Measurements from ENCODE around the gene MUL1.
"Not testable (repeated sequence)": the region's sequence is repeated elsewhere in the genome, so short reads cannot be mapped to it uniquely, and the experiment has no call there.

The MUL1 gene

GRCh38 chr1:20511518-20512428 is 3.8 kb upstream of the MUL1 start:
- DNase-seq = no peak

DNA sequence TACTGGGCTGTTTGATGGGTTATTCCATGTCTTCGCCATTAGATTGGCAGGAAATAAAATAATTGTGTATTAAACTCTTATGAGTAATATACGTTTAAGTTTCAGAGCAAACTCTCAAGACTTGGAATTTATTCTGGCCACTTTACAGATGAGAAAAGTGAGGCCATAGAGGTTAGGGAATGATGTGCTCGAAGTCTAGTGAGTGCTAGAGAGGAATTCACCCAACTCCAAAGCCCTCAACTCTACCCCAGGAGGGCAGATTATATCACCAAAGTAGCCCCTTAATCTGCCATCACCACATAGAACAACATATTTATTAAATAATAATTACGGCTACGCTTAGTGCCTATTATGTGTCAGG is 440 bp upstream of the MUL1 start:
- DNase-seq = no peak

GRCh38 chr1:20507248-20507563 is 745 bp downstream of the MUL1 start:
- DNase-seq = no peak

GRCh38 chr1:20505488-20505887 is 2.5 kb downstream of the MUL1 start:
- no peak for DNase-seq

DNA sequence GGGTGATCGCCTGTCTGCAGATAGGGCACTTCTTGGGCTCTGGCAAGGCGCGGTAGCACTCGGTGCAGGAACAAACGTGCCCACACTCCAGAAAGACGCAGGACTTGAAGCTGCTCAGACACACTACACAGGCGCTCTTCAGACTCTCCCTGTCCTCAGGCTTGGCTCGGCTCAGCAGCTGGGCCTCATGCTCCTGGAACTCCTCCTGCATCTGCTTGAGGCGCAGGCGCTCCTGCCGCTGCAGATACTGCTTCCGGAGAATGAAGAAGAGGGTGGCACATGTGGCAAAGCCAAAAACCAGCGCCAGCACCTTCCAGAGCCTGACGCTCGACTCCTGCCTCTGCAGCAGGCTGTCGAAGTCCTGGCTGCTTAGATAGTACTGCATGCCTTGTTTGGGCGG is 7.2 kb downstream of the MUL1 start:
- DNase-seq = no peak

DNA sequence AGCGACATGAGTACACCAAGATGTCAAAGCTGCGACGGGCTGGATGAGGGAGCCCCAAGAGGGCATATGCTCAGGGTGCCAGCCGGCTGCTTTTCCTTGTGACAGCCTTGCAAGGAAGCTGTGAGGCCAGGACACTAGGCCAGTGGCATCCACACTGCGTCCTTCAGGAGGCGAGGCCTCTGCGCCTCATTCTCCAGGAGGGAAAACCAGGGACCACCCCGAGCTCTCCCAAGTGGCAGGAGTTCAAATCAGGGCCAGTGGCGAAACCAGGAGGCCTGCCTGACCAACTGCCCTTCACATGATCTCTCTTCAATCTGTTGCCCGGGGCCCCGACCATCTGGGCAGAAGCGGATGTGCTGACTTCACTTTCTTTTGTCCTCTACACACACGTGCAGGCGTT is 8.2 kb downstream of the MUL1 start:
- no peak for DNase-seq

GRCh38 chr1:20499105-20499504 is 8.8 kb downstream of the MUL1 start:
- no peak for DNase-seq

GRCh38 chr1:20498116-20498515 is 9.8 kb downstream of the MUL1 start:
- no peak for DNase-seq

DNA sequence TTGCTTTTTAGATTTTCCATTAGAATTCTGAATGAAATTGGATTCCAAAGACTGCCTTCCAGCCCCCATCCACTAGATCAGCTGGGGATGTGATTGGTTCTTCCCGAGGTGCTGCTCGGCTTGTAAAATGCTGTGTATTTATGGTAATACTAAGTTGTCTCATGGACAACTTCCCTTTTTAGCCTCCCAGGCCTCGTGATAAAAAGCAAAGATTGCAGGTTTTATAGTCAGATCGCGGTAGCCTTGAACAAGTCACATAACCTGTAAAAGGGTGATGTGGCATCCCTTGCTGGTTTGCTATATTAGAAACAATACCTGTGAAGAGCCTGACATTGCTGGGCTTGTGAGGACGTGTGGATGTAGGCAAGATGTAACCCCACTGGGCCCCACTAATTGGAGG is 10.4 kb downstream of the MUL1 start:
- DNase-seq = peak; percentile 38 to 66 (median 50)

GRCh38 chr1:20496725-20497383 is 11.1 kb downstream of the MUL1 start:
- DNase-seq = not testable (repeated sequence)

GRCh38 chr1:20496241-20496661 is 11.7 kb downstream of the MUL1 start:
- DNase-seq = no peak

- no peak for DNase-seq
These were observed 12.3 kb downstream of the MUL1 start for GRCh38 chr1:20495661-20496060.

DNA sequence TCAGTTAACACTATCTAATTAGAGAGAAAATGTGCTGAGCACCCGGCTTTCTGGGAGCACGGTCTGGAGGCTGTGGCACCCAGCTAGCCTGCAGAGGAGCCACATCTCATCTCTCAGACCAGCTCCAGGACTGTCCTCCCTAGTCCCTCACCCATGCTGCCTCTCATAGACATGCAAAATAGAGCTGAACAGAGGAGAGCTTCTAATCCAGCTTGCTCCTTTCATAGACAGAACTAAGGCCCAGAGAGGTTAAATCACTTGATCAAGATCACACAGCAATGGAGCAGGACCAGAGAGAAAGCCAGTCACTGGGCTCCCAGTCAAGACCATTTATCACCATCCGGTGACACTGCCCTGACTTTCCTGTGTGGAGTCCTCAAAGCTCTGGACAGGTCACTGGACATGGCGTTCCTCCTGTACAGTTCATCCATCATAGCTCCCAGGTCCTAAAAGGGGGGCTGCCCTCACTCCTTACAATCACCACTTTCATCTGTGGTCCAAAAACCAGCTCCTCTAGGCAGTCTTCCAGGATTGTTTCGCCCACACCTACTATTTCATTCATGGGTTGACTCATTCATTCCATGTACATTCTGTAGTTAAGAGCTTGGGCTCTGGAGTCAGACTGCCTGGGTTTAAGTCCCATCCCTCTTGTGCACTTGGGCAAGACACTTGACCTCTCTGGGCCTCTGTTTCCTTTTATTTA is 13.2 kb downstream of the MUL1 start:
- peak in 1 of 4 experiments; percentile 14 for DNase-seq

DNA sequence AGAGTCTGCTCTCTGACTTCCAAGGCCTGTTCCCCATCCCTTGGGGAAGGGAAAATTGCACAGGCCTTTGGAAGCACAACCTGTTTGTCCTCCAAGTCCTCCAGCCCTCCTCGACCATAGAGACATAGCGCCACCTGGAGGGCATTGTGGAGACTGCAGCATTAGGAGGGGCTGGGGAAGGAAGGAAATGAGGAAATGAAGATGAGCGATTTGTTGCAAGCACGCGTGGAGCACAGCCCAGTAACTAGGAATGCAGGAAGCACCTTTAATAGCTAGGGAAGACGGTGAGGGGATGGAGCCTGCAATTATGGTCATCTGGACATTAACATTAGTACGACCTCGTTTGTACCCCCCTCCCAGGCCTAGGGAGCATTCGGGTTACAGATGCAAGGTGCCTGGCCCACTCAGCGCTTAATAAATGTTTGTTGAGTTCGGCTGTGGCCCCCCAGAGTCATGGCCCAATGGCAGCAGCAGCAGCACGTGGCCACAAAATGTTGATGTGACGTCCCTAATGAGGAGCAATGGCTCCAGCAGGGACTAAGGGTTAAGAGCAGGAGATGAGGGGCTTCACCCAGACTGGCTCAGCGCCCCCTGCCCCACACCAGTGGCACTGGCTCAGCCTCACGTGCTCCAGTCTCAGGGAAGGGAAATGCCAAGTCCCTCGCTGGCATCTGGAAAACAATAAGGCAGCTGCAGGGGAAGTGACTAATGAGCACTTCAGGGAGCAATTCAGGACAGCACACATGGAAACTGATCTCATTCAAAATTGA is 13.9 kb downstream of the MUL1 start:
- peak; percentile 89 to 94 (median 91) for DNase-seq

DNA sequence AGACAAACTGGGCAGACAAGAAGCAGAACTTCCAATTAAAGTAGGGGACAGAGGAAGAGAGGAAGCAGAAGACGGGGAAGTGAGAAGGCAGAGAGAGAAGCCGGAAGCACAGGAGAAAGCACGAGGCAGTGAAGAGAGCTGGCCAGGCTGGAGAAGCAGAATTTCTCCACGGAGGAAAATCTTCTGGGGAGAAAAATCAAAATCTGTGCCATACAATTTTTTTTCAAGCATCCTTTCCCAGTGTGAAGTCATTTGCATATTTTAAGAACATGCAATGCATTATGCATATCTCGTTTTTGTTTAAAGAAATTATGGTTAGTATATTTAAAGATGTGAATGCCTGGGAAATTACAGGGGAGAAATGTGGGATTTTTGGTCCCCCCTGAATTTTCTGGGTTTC is 14.6 kb downstream of the MUL1 start:
- peak in 3 of 4 experiments; percentile 44 to 56 (median 47) for DNase-seq

- no peak for DNase-seq
These were observed 15.2 kb downstream of the MUL1 start for GRCh38 chr1:20492751-20493150.

DNA sequence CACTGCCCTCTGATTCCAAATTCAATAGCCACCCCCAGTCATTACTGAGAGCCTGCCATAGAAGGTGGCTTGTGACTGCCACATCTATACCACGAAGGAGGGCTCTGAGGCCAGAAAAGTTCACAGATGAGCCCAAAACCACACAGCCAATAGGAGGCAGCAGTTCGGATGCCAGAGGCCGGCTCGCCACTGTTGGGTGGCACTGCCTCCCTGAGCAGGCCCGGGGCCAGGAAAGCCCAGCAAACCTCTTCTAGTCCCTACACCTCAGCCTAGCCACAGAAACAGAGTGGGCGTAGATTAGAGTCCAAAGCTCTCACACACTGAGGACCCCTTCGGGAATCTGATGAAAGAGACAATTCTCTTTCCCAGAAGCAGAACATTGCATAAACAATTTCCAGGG is 16.1 kb downstream of the MUL1 start:
- DNase-seq = no peak

- no peak for DNase-seq
These were observed 16.8 kb downstream of the MUL1 start for GRCh38 chr1:20491178-20491577.

- no peak for DNase-seq
These were observed 20.7 kb downstream of the MUL1 start for GRCh38 chr1:20487236-20487590.

DNA sequence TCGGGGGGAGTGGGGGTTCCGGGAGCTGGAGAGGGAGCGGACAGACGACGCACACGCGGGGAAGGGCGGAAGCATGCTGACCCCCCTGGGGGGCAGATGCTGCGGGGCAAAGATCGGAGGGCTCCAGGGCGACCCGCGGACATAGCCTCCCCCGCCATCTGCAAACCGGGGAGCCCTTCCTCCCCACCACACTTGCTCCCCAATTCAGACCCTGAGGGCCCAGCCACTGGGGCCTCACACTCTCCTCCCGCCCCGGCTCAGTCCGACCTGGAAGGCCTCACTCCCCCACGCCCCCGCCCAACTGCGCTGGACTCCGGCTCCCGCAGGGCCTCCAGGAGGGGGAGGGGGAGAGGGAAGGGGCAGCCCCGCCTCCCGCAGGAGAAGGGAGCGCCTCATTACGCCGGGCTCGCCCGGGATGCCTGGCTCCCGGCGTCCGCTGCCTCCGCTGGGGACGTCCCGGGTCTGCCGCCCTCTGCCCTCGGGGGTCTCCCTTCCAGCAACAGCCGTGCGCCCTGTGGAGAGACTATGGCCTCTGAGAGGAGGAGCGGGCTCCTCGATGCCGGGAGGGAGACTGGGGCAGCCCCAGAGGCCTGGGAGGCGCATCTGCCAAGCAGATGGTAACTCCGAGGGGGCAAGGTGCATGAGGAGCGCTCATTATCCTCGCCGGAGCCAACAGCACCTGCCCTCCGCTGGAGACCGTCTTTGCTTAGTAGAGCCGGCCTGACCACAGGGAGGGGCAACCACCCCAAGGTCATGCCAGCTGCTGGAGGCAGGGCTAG is 21.3 kb downstream of the MUL1 start:
- DNase-seq = no peak

DNA sequence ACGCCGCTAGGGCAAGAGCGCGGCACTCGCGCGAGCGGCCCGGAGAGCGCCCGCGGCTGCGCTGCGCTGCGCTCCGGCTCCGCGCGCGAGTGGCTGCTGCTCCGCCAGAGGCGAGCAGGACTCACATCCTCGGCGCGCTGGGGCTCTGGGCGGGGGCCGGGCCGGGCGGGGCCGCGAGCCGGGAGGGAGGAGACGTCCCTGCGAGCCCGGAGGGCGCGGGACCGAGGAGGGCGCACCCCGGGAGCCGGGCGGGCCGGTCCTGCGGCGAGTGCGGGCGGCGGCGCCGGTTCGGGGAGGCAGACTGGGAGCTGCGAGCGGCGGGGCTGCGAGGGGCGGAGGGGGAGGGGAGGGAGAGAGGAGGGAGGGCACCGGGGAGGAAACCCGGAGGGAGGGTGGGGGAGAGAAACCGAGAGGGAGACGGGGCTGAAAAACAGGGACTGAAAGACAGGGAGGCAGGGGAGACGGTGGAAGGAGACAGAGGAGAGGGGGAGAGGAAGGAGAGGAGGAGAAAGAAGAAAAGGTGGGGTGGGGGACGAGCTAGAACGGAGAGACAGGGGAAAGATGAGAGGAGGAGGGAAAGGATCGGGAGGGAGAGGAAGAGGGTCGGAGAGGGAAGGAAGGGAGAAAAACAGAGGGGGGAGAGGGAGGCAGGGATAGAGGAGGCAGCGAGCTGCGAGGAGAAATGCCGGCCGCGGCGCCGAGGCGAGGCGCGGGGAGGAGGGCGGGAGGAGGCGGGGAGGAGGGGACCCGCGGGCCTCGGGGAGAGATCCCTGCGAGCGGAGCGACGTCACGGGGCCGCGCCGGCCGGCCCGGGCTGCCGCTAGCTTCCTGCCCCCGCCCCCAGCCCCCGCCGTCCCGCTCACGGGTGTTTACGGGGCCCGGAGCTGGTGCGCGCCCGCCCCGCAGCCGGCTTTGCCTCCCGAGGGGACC is 22.2 kb downstream of the MUL1 start, which contains the start of gene CAMK2N1:
CAMK2N1 (minus strand) TSS at position 684 of the 930 bp plus-strand sequence. CDS start 831 bp downstream, outside the sequence.
- DNase-seq = peak in 1 of 4 experiments; percentile 25

All from suppressor macrophage (primary cell).